Heart right ventricle (tissue), 16 donors: Measurements from ENCODE around the gene PARP9. TPM values are rescaled to one million over a fixed set of nuclear protein-coding genes. Genes with fewer than 3 reads are reported as not detected.

Source experiments
- ATAC-seq, 8 donors: fragments of 200-7000 bp; cut with Tn5 transposase; one replicate each; pipeline ENCODE4 v1.9.1; 2020; ENCODE audit warnings: mild to moderate bottlenecking in 8 of 8, moderate library complexity in 8 of 8, moderate number of reproducible peaks in 1 of 8
- DNase-seq, 2 donors: peaks; one replicate each; pipeline ENCODE4 v3.0.0-alpha.2; 2020
- H3K27ac ChIP-seq, 10 donors: fragments of 200-600 bp; sonication (generic) in 2 of 10; one replicate each; pipeline versions ENCODE4 v1.5.0 to v1.8.0; 2020 to 2022; ENCODE audit warnings: mild to moderate bottlenecking in 3 of 10
- H3K27me3 ChIP-seq, 7 donors: fragments of 200-600 bp; one replicate each; pipeline ENCODE4 v1.8.0; 2021 to 2022; ENCODE audit warnings: mild to moderate bottlenecking in 2 of 7
- H3K36me3 ChIP-seq, 9 donors: fragments of 200-600 bp; sonication (generic) in 1 of 9; one replicate each; pipeline versions ENCODE4 v1.5.0 to v1.8.0; 2020 to 2022; ENCODE audit warnings: mild to moderate bottlenecking in 2 of 9
- H3K4me1 ChIP-seq, 9 donors: fragments of 200-600 bp; sonication (generic) in 1 of 9; one replicate each; pipeline versions ENCODE4 v1.5.0 to v1.8.0; 2020 to 2022; ENCODE audit warnings: mild to moderate bottlenecking in 4 of 9
- H3K4me3 ChIP-seq, 10 donors: fragments of 200-600 bp; sonication (generic) in 2 of 10; one replicate each; pipeline versions ENCODE4 v1.5.0 to v1.8.0; 2020 to 2022; ENCODE audit warnings: mild to moderate bottlenecking in 7 of 10, moderate library complexity in 2 of 10
- H3K9me3 ChIP-seq, 11 donors: fragments of 200-600 bp in 10 of 11; sonication (generic) in 2 of 11; one replicate each; pipeline versions ENCODE4 v1.5.0 to v1.8.0; 2013 to 2022; ENCODE audit warnings: mild to moderate bottlenecking in 2 of 11, control low read depth in 1 of 11, moderate library complexity in 1 of 11
- CTCF ChIP-seq, 9 donors: fragments of 200-600 bp; sonication (generic) in 2 of 9; IDR thresholded peaks; one replicate each; pipeline versions ENCODE4 v1.5.0 to v1.8.0; 2021 to 2022; ENCODE audit warnings: antibody characterized with exemption in 9 of 9, mild to moderate bottlenecking in 5 of 9, moderate library complexity in 1 of 9
- WGBS, 2 donors: extraction: QIAGEN DNeasy Blood & Tissue Kit; methylation state at CpG; one replicate each; pipeline ENCODE4 v1.1.7; 2013; ENCODE audit warnings: inconsistent platforms in 1 of 2; 5-methylcytosine and 5-hydroxymethylcytosine counted together
- intact Hi-C, 10 donors: fragments of 100-400 bp; cut with DNase I; formaldehyde crosslinking; loops; one replicate each; pipeline versions ENCODE4 v1.11.1 to v1.14.2; 2022
- polyA plus RNA-seq, 2 donors: library from polyadenylated mRNA; stranded (reverse); fragments of 200-250 nt; gene quantifications; one replicate each; pipeline ENCODE4 v1.2.3, GENCODE V29; 2013
- total RNA-seq, 10 donors: library from RNA; stranded (reverse); fragmentation: NEBNext Ultra II Directional in 3 of 10; extraction: Animal tissue kit (Norgen Biotek cat#: 25700) in 3 of 10; gene quantifications; one replicate each; pipeline versions ENCODE4 v1.2.1 to v1.2.4, GENCODE V29; 2021 to 2023
- donor health status: Arrhythmogenic right ventricular cardiomyopathy.
- donor health status: ischemic (EF 13 %, LVEDD 7.1; RV severe dilation, severe dysfunction).
- donor health status: healthy with polysubstance abuse.
- donor health status: DM: no; HTN: yes; CAD: no.
- donor health status: DM: no; HTN: no; CAD: no.
- donor health status: ischemic (EF 25% LVEDD 6.9; RV normal size, moderate dysfunction).
- donor health status: ischemic (EF 25% LVEDD 5.7; RV mildly dilated, moderate dysfunction).
- donor health status: healthy.
- donor health status: DM: yes; HTN: yes; CAD: no.
- donor health status: Ischemic cardiomyopathy.
- donor health status: ischemic (EF 35%, LVEDD 5.7; RV mildly dilated, moderate dysfunction).
- donor health status: nonischemic (EF 11% LVEDD 7.7; RV severe dilation, severe dysfunction).
- donor health status: DM: yes; HTN: yes; CAD: no.
- donor health status: PGD.
- donor health status: ischemic (EF 29% LVEDD 5.4; RV normal size, mild dysfunction).
- donor health status: nonischemic (EF 23%, LVEDD 6.1; RV moderate dilation, normal function).

PARP9 gene
- total and polyA plus RNA-seq, 12 donors, result 7.1 to 60.4 (median 15.2) TPM

GRCh38 chr3:122488262-122488973 lies 75.7 kb downstream of the PARP9 start:
- Histone ChIP-seq H3K4me3 (no peak overlapping the region), H3K36me3 (peaks cover 0 to 42% (median 3%) of the 10 kb centered on the region in 9 donors), H3K27me3 (no peaks in the 10 kb centered on the region), H3K27ac (no peak overlapping the region), H3K4me1 (peaks cover 0 to 14% (median 2%) of the 10 kb centered on the region in 9 donors), H3K9me3 (no peaks in the 10 kb centered on the region)
- TF ChIP-seq CTCF (IDR thresholded peaks at IDR 0.05), result no peak
- intact Hi-C loops, result no loop called here
- WGBS, 2 donors, result 67% methylated on average over 7 of the region's 7 CpGs
- DNase-seq (no peak), ATAC-seq (no peak)

- Histone ChIP-seq H3K4me1 (peaks cover 0 to 25% (median 12%) of the 10 kb centered on the region in 9 donors), H3K27me3 (no peaks in the 10 kb centered on the region), H3K9me3 (no peaks in the 10 kb centered on the region), H3K4me3 (no peak overlapping the region), H3K27ac (no peak overlapping the region), H3K36me3 (peaks cover 0 to 14% (median 0%) of the 10 kb centered on the region in 9 donors)
- no peak for TF ChIP-seq CTCF (IDR thresholded peaks at IDR 0.05)
- WGBS, 2 donors, result 87 to 89% methylated on average over 5 of the region's 5 CpGs
- ATAC-seq, result no peak
- intact Hi-C loops, result no loop called here
- DNase-seq, result no peak
Observed at GRCh38 chr3:122484985-122485384, 79.1 kb downstream of the PARP9 start.

- 98 to 99% methylated on average over 3 of the region's 3 CpGs for WGBS, 2 donors
- intact Hi-C loops, result no loop called here
- Histone ChIP-seq H3K27ac (no peak overlapping the region), H3K36me3 (peaks cover 0 to 8% (median 0%) of the 10 kb centered on the region in 9 donors), H3K4me1 (peaks cover 0 to 23% (median 16%) of the 10 kb centered on the region in 9 donors), H3K9me3 (no peaks in the 10 kb centered on the region), H3K4me3 (no peak overlapping the region), H3K27me3 (no peaks in the 10 kb centered on the region)
- DNase-seq, result no peak
- no peak for TF ChIP-seq CTCF (IDR thresholded peaks at IDR 0.05)
- no peak for ATAC-seq
Observed at GRCh38 chr3:122481390-122481789, 82.7 kb downstream of the PARP9 start.

Other genes with a start within 250 kb of the PARP9 start
- 1 to 10 TPM in 5 of 10 donors, under 1 TPM in 4, not detected in 1; 0.42 to 5.5 (median 1.1) TPM for gene CSTA, start 239.1 kb downstream of the PARP9 start, total RNA-seq
- 1 to 10 TPM; 2.5 to 4.6 TPM for gene CSTA, start 239.1 kb downstream of the PARP9 start, polyA plus RNA-seq
- 10 to 100 TPM; 23.8 to 42.3 (median 28.5) TPM for gene MIX23, start 181.1 kb downstream of the PARP9 start, total RNA-seq
- gene MIX23, start 181.1 kb downstream of the PARP9 start, polyA plus RNA-seq, result 10 to 100 TPM; 47.7 to 58.4 TPM
- gene FAM162A, start 180.1 kb downstream of the PARP9 start, total RNA-seq, result 100 to 1,000 TPM; 111 to 162 (median 131) TPM
- 100 to 1,000 TPM; 176 to 219 TPM for gene FAM162A, start 180.1 kb downstream of the PARP9 start, polyA plus RNA-seq
- 1 to 10 TPM; 2.1 to 3.9 (median 2.9) TPM for gene WDR5B, start 148.2 kb downstream of the PARP9 start, total RNA-seq
- gene WDR5B, start 148.2 kb downstream of the PARP9 start, polyA plus RNA-seq, result 1 to 10 TPM; 1.8 TPM
- 100 to 1,000 TPM in 3 of 10 donors, 10 to 100 TPM in 7; 71.0 to 121 (median 86.9) TPM for gene KPNA1, start 49.4 kb downstream of the PARP9 start, total RNA-seq
- 10 to 100 TPM; 14.5 to 14.8 TPM for gene KPNA1, start 49.4 kb downstream of the PARP9 start, polyA plus RNA-seq
- gene DTX3L, start within 50 bp of the PARP9 start, total RNA-seq, result 10 to 100 TPM in 6 of 10 donors, 1 to 10 TPM in 4; 8.0 to 61.1 (median 14.4) TPM
- gene DTX3L, start within 50 bp of the PARP9 start, polyA plus RNA-seq, result 1 to 10 TPM; 3.2 to 7.4 TPM
- gene PARP15, start 13.3 kb upstream of the PARP9 start, total RNA-seq, result 1 to 10 TPM in 1 of 10 donors, under 1 TPM in 9; 0.21 to 1.7 (median 0.60) TPM
- 1 to 10 TPM in 1 of 2 donors, under 1 TPM in 1; 0.23 to 1.5 TPM for gene PARP15, start 13.3 kb upstream of the PARP9 start, polyA plus RNA-seq
- 10 to 100 TPM in 9 of 10 donors, 1 to 10 TPM in 1; 8.9 to 81.9 (median 13.2) TPM for gene PARP14, start 116.5 kb upstream of the PARP9 start, total RNA-seq
- 10 to 100 TPM in 1 of 2 donors, 1 to 10 TPM in 1; 4.1 to 13.5 TPM for gene PARP14, start 116.5 kb upstream of the PARP9 start, polyA plus RNA-seq
- 1 to 10 TPM; 2.7 to 6.8 (median 4.0) TPM for gene HSPBAP1, start 229.5 kb upstream of the PARP9 start, total RNA-seq
- 10 to 100 TPM in 1 of 2 donors, 1 to 10 TPM in 1; 3.6 to 18.5 TPM for gene HSPBAP1, start 229.5 kb upstream of the PARP9 start, polyA plus RNA-seq
- gene SLC49A4, start 230.8 kb upstream of the PARP9 start, total RNA-seq, result 10 to 100 TPM; 13.2 to 19.7 (median 15.7) TPM
- gene SLC49A4, start 230.8 kb upstream of the PARP9 start, polyA plus RNA-seq, result 1 to 10 TPM; 3.1 to 6.8 TPM